Endothelial cell of umbilical vein (primary cell): ENCODE results near the gene GPR139.

Experiments
- EZH2 ChIP-seq: IDR thresholded peaks from 2 replicates; pipeline ENCODE4 v1.6.1; 2012; ENCODE audit warnings: borderline replicate concordance, low read depth, mild to moderate bottlenecking, moderate library complexity, low read length, inconsistent platforms; ENCODE audit not compliant: severe bottlenecking
- MYC ChIP-seq: IDR thresholded peaks from one replicate; pipeline ENCODE4 v1.6.1; 2011; ENCODE audit warnings: mild to moderate bottlenecking, low read depth, low read length
- POLR2A ChIP-seq: IDR thresholded peaks from 2 replicates; pipeline ENCODE4 v1.6.1; 2012; ENCODE audit warnings: low read depth, mild to moderate bottlenecking, control low read depth, low read length
- POLR2AphosphoS5 ChIP-seq: IDR thresholded peaks from 2 replicates; pipeline ENCODE4 v1.6.1; 2012; ENCODE audit warnings: low read depth, mild to moderate bottlenecking, control low read depth, low read length, moderate library complexity; ENCODE audit not compliant: insufficient read depth
- TF ChIP-seq, protein P1 (sequence below), 2 donors: IDR thresholded peaks; 1 replicate in 1 of 2; 2 replicates in 1 of 2; pipeline ENCODE4 v1.5.1; 2011; ENCODE audit warnings: low read length in 2 of 2, mild to moderate bottlenecking in 2 of 2, moderate library complexity in 2 of 2, control low read depth in 1 of 2, inconsistent platforms in 1 of 2, low read depth in 1 of 2; ENCODE audit not compliant: insufficient read depth in 1 of 2; ENCODE audit errors: extremely low read depth in 1 of 2
- TF ChIP-seq, protein P2 (sequence below): IDR thresholded peaks from 2 replicates; pipeline ENCODE4 v1.6.1; 2011; ENCODE audit not compliant: insufficient read depth, insufficient read length

DNA sequence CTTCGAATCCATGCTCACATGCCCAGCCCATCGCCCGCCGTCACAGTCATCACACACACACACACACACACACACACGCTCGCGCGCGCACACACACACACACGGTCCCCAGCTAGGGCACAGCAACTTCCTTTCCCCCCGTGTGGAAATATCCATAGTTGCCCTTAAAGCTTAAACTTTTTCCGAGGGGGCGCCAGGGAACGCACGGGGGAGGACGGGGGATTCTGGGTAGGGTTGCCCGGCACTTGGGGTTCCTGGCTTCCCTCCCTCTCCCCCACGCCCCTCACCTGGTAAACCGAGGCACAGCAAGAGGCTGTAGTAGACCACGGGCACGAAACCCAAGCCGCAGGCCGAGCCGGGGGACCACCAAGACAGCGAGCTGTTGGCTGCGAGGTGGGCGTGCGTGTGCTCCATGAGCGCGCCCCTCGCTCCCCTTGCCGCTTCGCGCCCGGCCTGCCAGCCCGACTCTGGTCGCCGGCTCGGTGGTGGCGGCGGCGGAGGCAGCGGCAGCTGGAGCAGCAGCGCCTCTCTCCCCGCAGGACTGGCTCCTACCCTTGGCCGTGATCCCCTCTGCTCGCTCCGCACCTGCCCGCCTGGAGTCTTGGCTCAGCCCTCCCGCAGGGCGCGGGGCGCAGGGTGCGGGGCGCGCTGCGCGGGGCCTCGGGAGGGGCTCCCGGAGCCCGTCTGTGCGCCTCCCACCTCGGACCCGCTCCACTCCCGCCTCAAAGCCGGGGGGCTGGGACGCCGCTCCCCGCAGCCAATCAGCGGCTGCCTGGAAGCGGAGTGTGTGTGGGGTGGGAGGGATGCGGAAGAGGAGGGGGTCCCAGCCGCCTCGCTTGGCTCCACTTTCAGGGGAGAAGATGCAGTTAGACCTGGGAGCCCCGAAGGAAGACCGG is at the start of gene GPR139:
- TF ChIP-seq, protein P1, sequence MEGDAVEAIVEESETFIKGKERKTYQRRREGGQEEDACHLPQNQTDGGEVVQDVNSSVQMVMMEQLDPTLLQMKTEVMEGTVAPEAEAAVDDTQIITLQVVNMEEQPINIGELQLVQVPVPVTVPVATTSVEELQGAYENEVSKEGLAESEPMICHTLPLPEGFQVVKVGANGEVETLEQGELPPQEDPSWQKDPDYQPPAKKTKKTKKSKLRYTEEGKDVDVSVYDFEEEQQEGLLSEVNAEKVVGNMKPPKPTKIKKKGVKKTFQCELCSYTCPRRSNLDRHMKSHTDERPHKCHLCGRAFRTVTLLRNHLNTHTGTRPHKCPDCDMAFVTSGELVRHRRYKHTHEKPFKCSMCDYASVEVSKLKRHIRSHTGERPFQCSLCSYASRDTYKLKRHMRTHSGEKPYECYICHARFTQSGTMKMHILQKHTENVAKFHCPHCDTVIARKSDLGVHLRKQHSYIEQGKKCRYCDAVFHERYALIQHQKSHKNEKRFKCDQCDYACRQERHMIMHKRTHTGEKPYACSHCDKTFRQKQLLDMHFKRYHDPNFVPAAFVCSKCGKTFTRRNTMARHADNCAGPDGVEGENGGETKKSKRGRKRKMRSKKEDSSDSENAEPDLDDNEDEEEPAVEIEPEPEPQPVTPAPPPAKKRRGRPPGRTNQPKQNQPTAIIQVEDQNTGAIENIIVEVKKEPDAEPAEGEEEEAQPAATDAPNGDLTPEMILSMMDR (IDR thresholded peaks at IDR 0.05; ENCODE audit: extremely low read depth in 1 of 2, insufficient read depth in 1 of 2, low read depth in 1 of 2, low read length in 2 of 2): no peak
- TF ChIP-seq EZH2: no peak
- TF ChIP-seq, protein P2, sequence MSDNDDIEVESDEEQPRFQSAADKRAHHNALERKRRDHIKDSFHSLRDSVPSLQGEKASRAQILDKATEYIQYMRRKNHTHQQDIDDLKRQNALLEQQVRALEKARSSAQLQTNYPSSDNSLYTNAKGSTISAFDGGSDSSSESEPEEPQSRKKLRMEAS: no peak
- TF ChIP-seq POLR2AphosphoS5: no peak
- TF ChIP-seq MYC: no peak
- TF ChIP-seq POLR2A: no peak
